HG03097 (cell line): Measurements from ENCODE around the gene PHLDA1.

ENCODE experiments used
- ATAC-seq: cut with Tn5 transposase; IDR thresholded peaks from one replicate; pipeline ENCODE4 v1.9.1; 2021; ENCODE audit not compliant: unreplicated experiment, low FRiP score

PHLDA1 gene

DNA sequence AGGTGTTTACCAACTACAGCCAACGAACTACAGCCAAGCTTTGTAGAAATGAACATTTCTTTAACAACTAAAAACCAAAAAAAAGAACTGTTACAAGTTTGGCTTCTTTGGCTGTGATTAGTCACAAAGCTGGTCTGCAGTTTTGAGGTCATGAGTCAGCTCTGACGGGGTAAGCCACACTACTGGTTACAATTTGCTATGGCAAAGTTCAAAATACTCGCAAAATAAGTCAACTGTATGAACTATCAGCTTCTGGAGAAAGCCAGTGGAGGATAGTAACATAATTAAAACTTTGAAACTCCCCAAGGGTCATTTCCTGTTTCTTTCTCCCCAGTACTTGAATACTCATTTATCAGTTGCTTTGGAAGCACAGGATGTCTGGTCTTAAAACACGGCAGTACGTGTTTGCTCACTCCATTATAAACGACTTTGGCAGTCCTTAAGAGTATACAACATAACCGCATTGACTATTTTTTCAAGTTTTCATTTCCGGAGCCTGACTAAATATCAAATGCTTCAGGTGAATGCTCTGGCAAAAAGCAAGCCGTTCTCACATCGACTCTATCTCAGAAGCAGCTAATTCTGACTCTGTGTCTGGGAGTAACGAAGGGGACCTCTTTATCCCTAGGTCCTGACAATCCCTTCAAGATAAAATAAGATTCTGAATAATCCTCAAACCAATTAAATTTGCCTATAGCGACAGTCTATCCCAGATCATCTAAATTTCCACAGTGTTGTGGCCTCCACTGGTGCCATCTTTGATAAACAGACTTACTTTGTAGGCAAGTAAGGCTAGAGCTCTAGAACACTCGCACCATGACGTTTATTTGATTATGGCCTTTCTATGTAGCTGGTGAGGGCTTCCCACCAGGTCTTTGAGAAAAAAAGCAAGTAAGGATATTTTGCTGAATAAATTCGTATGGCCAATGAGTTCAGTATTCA, 10.6 kb downstream of the PHLDA1 start:
- ATAC-seq, result peak; percentile 45

GRCh38 chr12:76020281-76020680, 11.3 kb downstream of the PHLDA1 start:
- peak; percentile 72 for ATAC-seq

GRCh38 chr12:76018672-76019071, 12.9 kb downstream of the PHLDA1 start:
- no peak for ATAC-seq

DNA sequence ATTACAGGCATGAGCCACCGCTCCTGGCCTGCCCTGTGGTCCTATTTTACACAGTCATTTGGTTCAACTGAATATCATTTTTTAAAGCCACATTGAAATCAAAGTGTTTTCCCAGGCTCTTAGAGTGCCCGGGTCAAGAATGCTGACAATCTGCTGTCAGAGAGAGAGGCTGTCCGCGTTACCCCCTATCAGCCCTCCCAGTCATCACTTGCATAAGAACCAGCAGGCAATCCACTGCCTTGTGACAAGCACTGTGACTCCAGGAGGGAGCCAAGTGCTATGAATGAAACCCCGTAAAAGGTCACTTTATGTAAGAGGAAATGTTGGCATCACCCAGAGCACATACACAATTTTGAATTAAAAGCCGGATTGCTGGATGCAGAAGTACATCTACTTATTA, 13.5 kb downstream of the PHLDA1 start:
- no peak for ATAC-seq

DNA sequence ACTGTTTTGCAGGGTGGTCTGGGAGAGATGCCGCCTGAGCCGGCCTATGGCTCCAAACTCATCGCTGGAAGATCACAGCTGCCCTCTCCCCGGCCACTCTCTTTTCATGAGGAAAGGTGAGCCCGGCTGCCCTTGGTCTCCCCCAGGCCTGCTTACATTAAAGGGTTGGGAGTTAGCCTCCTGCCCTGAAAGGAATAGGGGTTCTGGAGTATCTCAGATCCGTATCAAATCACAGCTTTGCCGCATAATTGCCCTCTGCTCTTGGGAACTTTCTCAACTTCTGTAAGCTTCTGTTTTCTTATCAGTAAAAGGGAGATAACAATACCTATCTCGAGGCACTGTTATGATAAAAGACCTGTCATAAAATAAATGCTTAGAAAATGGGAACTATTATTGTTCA, 17.6 kb downstream of the PHLDA1 start:
- ATAC-seq, result no peak

DNA sequence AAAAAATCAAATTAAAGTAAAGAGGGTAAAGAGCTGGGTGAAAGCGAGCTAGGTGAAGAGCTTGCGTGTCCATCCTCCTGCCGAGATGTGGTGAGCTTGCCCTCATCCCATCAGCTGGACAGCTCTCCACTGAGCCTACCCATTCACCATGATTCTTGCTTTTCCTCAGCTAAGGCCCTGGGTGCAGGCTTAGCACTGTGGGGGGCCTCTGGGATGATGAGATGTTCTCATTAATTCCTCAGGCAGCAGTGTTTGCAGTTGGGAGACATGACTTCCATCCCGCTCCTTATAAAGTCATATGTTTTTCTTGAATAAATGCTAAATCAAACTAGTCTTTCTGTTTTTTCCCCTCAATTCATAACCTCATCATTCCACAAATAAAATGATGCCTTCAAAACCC, 18.0 kb downstream of the PHLDA1 start:
- no peak for ATAC-seq

DNA sequence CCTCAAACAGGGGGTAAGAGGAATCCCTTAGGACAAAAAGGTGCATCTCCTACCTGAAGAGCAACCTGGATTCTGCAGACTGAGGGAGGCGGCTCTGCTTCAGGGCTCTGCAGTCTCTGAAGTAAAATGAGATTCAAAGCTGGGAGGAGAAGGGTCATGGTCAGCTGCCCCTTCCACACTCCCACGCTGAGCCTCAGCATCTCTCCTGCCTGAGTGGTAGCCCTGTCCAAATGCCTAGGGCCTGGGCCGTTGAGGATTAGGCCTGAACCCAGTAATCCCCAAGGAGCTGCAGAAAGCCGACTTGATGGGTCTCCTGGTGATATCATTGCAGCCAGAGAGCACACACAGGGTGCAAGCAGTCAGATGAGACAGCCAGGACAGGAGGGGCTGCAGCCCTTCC, 18.9 kb downstream of the PHLDA1 start:
- no peak for ATAC-seq

DNA sequence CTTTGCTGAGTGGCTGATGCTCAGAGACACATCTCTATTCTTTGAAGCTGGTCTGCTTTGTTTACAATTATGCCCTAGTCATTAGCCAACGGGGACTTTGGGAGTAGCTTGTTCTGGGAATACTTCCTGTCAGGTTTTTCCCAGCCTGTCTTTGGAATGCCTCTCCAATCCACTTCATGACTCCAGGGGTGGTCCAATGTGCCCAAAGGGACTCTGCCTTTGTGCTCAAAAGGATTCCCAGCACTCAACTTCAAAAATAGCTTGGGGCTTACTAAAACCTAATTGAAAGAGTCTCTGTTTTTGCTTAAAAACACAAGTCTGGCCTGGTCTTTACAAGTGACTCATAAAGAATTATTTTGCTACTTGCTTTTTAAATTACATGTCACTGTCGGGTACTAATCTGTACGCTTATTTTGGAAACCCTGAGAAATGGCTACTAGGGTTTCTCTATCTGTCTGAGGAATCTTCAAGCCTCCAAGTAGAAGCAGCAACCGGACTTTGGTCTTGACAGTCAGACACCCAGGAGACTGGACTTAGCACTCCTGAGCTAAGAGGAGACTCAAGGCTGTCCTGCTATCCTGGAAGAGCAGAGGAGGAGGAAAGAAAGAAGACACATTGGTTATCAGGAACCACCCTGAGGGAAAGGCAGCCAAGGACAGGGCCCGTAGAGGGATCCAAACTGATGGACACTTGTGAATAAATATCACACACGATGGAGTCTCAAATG, 20.7 kb downstream of the PHLDA1 start:
- no peak for ATAC-seq

DNA sequence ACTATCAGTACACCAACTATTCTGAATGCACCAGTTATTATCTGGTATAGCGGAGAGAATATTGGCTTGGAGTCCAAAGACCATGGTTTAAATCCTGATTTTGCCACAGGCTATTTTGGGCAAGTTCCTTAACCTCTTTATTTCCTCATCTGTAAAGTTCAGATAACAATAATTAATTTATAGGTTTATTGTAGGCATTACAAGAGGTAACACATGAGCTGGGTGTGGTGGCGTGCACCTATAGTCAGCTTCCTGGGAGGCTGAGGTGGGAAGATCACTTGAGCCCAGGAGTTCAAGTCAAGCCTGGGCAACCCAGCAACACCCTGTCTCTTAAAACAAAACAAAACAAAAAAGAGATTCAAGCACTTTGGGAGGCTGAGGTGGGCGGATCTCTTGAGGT, 23.1 kb downstream of the PHLDA1 start:
- no peak for ATAC-seq

DNA sequence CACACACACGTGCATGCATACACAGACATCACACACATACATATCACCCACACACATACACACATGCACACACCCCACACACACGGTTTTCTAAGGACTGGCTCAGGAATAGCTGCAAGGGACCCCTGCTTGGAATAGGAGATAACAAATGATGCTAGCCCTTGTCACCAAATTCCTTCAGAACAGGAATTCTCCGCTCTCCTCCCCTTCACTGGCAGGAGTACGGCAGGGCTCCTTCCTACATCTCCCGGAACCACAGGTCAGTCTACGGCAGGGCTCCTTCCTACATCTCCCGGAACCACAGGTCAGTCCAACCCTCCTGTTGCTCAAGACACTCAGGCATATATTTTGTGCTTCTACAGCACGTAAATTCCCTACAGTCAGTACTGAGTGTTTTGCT, 23.9 kb downstream of the PHLDA1 start:
- ATAC-seq, result no peak

DNA sequence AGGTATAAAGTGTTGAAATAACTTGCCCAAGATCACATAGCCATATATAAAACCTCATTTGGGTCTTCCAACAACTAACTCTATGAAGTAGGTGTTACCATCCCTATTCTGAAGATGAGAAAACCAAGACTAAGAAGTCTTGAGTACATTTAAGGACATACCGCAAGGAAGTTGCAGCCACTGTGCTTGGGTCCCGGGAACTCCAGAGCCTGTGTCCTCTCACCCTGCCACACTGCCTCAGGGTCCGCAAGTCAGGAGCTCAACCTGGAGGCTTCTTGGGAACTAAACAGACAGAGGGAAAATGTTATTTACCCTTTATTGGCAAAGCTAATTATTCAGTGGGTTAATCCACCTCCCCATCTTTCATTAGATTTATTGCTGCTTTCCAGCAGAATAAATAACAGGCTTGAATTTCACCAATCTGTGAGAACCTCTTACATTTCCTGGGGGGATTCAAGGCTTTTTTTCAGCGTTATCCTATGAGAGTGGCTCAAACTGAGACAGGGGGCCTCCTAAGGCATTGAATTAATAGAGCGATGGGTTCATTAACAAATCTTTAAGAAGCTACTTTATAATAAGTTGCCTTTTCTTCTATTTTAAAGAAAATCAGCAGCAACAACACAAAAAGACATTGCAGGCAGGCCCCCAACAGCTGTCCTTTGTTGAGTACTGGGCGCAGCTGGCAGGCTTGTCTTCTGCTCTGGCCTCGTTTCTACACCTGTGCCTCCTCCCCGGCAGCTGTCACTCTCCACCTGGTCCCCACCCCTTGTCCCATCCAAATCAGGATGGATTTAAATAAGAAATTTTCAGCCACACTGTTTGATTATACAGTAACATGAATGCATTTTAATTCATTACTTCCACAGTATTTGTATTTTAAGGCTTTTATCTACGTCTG, 25.3 kb downstream of the PHLDA1 start:
- ATAC-seq, result no peak

GRCh38 chr12:76003355-76003638, 28.3 kb downstream of the PHLDA1 start:
- no peak for ATAC-seq

GRCh38 chr12:76002598-76003354, 28.8 kb downstream of the PHLDA1 start:
- no peak for ATAC-seq

DNA sequence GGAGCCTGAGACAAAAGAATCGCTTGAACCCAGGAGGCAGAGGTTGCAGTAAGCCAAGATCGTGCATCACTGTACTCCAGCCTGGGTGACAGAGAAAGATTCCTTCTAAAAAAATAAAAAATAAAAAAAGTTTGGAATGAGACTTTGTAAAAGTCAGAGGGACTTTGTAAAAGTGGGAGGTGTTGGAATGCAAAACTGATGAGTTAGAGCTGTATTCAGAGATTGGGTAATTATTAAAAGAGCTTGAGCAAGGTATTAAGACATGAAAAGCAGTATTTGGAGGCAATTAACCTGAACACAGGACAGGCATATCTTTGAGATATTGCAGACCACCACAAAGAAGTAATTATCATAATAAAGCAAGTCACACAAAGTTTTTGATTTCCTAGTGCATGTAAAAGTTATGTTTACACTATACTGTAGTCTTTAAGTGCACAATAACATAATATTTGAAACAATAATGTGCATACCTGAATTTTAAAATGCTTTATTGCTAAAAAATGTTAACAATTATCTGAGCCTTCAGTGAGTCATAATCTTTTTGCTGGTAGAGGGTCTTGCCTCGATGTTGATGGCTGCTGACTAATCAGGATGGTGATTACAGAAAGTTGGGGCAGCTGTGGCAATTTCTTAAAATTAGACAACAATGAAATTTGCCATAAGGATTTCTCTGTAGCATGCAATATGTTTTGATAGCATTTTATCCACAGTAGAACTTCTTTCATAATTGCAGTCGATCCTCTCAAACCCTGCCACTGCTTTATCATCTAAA, 33.1 kb downstream of the PHLDA1 start:
- no peak for ATAC-seq

GRCh38 chr12:75997658-75998057, 33.9 kb downstream of the PHLDA1 start:
- no peak for ATAC-seq

GRCh38 chr12:75996861-75997447, 34.6 kb downstream of the PHLDA1 start:
- ATAC-seq, result no peak

GRCh38 chr12:75995691-75996090, 35.9 kb downstream of the PHLDA1 start:
- no peak for ATAC-seq

DNA sequence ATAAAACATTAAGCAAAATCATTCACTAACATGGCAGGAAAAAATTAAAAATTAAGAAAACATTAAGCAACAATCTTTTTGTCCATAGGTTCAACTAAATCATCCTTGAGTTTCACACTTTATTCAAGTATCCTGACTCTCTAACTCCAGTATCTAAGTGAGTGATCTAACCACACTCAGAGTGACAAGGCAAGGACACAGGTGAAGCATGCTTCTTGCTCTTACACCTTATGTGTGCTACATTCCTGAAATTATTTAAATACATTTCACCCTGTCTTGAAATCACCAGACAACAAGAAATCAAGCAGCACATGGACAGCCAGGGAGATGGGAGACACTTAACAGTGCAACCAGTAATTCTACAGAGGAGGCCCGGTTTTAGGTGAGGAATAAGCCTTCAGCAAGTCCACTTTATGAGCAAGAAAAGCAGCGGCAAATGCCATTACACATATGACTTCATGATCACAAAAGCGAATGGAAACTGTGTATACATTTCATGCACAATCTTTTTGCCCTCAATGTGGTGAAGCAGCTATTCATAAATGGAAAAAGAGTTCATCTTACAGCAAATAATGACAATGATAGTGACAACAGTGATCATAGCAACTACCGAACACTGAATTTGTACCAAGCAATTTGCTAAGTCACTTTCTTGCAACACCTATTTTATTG, 37.4 kb downstream of the PHLDA1 start:
- ATAC-seq, result no peak

GRCh38 chr12:75991753-75992152, 39.8 kb downstream of the PHLDA1 start:
- no peak for ATAC-seq
